ENCODE measurements around the gene TRAPPC13. TPM values are rescaled to one million over a fixed set of nuclear protein-coding genes. Genes with fewer than 3 reads are reported as not detected.
"Not testable (repeated sequence)": the region's sequence is repeated elsewhere in the genome, so short reads cannot be mapped to it uniquely, and the experiment has no call there.

Gene TRAPPC13
- 19.3 and 29.0 TPM in 2 replicates for total RNA-seq

GRCh38 chr5:65624571-65625555 lies at the start of gene TRAPPC13, which contains the start of gene SHLD3:
Gene TRAPPC13 (plus strand): TSS chr5:65625027. CDS start chr5:65625061, 34 bp downstream.
Gene SHLD3 (plus strand): TSS chr5:65625027. CDS start chr5:65629588, 4,561 bp downstream.
- CTCF ChIA-PET = no interaction called here
- peak; percentile 74 for ATAC-seq (ENCODE audit: low read depth)
- Mint-ChIP-seq H3K9me3 (no peaks in the 10 kb centered on the region), H3K4me1 (peaks cover 43% of the 10 kb centered on the region), H3K4me3 (peak within 1 kb of the TSS; percentile 99), H3K36me3 (ENCODE audit: low read depth) (peaks cover 26% of the 10 kb centered on the region), H3K27ac (peak within 1 kb of the TSS; percentile 98), H3K27me3 (no peaks in the 10 kb centered on the region)
- TF ChIP-seq CTCF (IDR thresholded peaks at IDR 0.05) = no peak
- peak; percentile 58 for DNase-seq
- POLR2A ChIA-PET = interaction anchor here (1.1 to 1.6 kb wide), 5 partner anchors 18 to 520 kb away, joined by 3 to 24 read pairs (median 6); partner anchors contain the start of genes CENPK, ERBIN, PPWD1 and SREK1
- intact Hi-C loops (cut with micrococcal nuclease) = loop anchor here (1.0 to 10.0 kb wide), 9 partner anchors 62 to 857 kb away; partner anchors contain the start of genes CENPK, CWC27, NLN and PPWD1

- ChIA-PET POLR2A (no interaction called here), CTCF (no interaction called here)
- intact Hi-C loops (cut with micrococcal nuclease) = no loop called here
- ATAC-seq (ENCODE audit: low read depth) (no peak), DNase-seq (no peak)
- H3K36me3 Mint-ChIP-seq (ENCODE audit: low read depth) = peaks cover 74% of the 10 kb centered on the region
- no peaks in the 10 kb centered on the region for H3K27me3 Mint-ChIP-seq
- no peak overlapping the region for H3K27ac Mint-ChIP-seq
- H3K4me1 Mint-ChIP-seq = no peaks in the 10 kb centered on the region
- no peak for TF ChIP-seq CTCF (IDR thresholded peaks at IDR 0.05)
- H3K9me3 Mint-ChIP-seq = no peaks in the 10 kb centered on the region
- no peak overlapping the region for H3K4me3 Mint-ChIP-seq
Measured at GRCh38 chr5:65577141-65577540, 47.7 kb upstream of the TRAPPC13 start.

GRCh38 chr5:65588694-65589093 lies 36.1 kb upstream of the TRAPPC13 start:
- Mint-ChIP-seq H3K4me3 (no peak overlapping the region), H3K4me1 (no peaks in the 10 kb centered on the region), H3K9me3 (no peaks in the 10 kb centered on the region), H3K27me3 (no peaks in the 10 kb centered on the region), H3K27ac (no peak overlapping the region), H3K36me3 (ENCODE audit: low read depth) (peaks cover 59% of the 10 kb centered on the region)
- DNase-seq (no peak), ATAC-seq (ENCODE audit: low read depth) (no peak)
- ChIA-PET POLR2A (no interaction called here), CTCF (no interaction called here)
- intact Hi-C loops (cut with micrococcal nuclease) = loop anchor here (5.0 to 10.0 kb wide), 2 partner anchors 776 to 954 kb away; no protein-coding TSS in a partner anchor
- no peak for TF ChIP-seq CTCF (IDR thresholded peaks at IDR 0.05)

- CTCF ChIA-PET, H3K9me3 Mint-ChIP-seq: not testable (repeated sequence)
Measured at GRCh38 chr5:65601761-65602160, 23.1 kb upstream of the TRAPPC13 start.

GRCh38 chr5:65611524-65611923 lies 13.3 kb upstream of the TRAPPC13 start:
- no peak for DNase-seq
- intact Hi-C loops (cut with micrococcal nuclease) = no loop called here
- ChIA-PET POLR2A (no interaction called here), CTCF (no interaction called here)
- no peak for TF ChIP-seq CTCF (IDR thresholded peaks at IDR 0.05)
- Mint-ChIP-seq H3K36me3 (ENCODE audit: low read depth) (peaks cover 78% of the 10 kb centered on the region), H3K4me3 (no peak overlapping the region), H3K27ac (no peak overlapping the region), H3K4me1 (no peaks in the 10 kb centered on the region), H3K9me3 (no peaks in the 10 kb centered on the region), H3K27me3 (no peaks in the 10 kb centered on the region)
- ATAC-seq (ENCODE audit: low read depth) = no peak

More at GRCh38 chr5:65601761-65602160, 23.1 kb upstream of the TRAPPC13 start:
- H3K27me3 Mint-ChIP-seq; H3K4me3 Mint-ChIP-seq; intact Hi-C loops (cut with micrococcal nuclease); DNase-seq; ATAC-seq (ENCODE audit: low read depth); POLR2A ChIA-PET; H3K27ac Mint-ChIP-seq: not testable (repeated sequence)
- Mint-ChIP-seq H3K36me3 (ENCODE audit: low read depth) (peaks cover 87% of the 10 kb centered on the region), H3K4me1 (peaks cover 12% of the 10 kb centered on the region)
